ENCODE results near the gene CYFIP1.

Gene CYFIP1

GRCh38 chr15:22903427-22903826, 76.7 kb downstream of the CYFIP1 start:
- no peak overlapping the region for H3K4me3 ChIP-seq (replicated peaks; ENCODE audit: insufficient read depth, low read length)
- H3K27me3 ChIP-seq (ENCODE audit: insufficient read depth, poor library complexity, severe bottlenecking), result no peaks in the 10 kb centered on the region
- no peak for TF ChIP-seq GABPA (IDR thresholded peaks at IDR 0.05; ENCODE audit: low read depth)
- no peak for TF ChIP-seq REST (IDR thresholded peaks at IDR 0.05; ENCODE audit: insufficient replicate concordance, low read depth)
- no peak for TF ChIP-seq POLR2AphosphoS5 (IDR thresholded peaks at IDR 0.05; ENCODE audit: low read depth)
- TF ChIP-seq CTCF (IDR thresholded peaks at IDR 0.05; ENCODE audit: insufficient read depth, low read length), result no peak
- no peak for TF ChIP-seq SPI1 (IDR thresholded peaks at IDR 0.05; ENCODE audit: borderline replicate concordance, low read depth)
- no peak for DNase-seq (ENCODE audit: low read depth in 1 of 2, low spot score in 1 of 2)
- H3K27ac ChIP-seq (replicated peaks), result no peak overlapping the region

- DNase-seq (ENCODE audit: low read depth in 1 of 2, low spot score in 1 of 2), result no peak
- no peak for TF ChIP-seq GABPA (IDR thresholded peaks at IDR 0.05; ENCODE audit: low read depth)
- no peak for TF ChIP-seq SPI1 (IDR thresholded peaks at IDR 0.05; ENCODE audit: borderline replicate concordance, low read depth)
- no peak for TF ChIP-seq REST (IDR thresholded peaks at IDR 0.05; ENCODE audit: insufficient replicate concordance, low read depth)
- no peak for TF ChIP-seq CTCF (IDR thresholded peaks at IDR 0.05; ENCODE audit: insufficient read depth, low read length)
- TF ChIP-seq POLR2AphosphoS5 (IDR thresholded peaks at IDR 0.05; ENCODE audit: low read depth), result no peak
- Histone ChIP-seq H3K4me3 (replicated peaks; ENCODE audit: insufficient read depth, low read length) (no peak overlapping the region), H3K27me3 (ENCODE audit: insufficient read depth, poor library complexity, severe bottlenecking) (no peaks in the 10 kb centered on the region), H3K27ac (replicated peaks) (no peak overlapping the region)
These were observed 77.2 kb downstream of the CYFIP1 start for GRCh38 chr15:22902981-22903380.

GRCh38 chr15:22902578-22902977, 77.6 kb downstream of the CYFIP1 start:
- Histone ChIP-seq H3K27me3 (ENCODE audit: insufficient read depth, poor library complexity, severe bottlenecking) (no peaks in the 10 kb centered on the region), H3K4me3 (replicated peaks; ENCODE audit: insufficient read depth, low read length) (no peak overlapping the region), H3K27ac (replicated peaks) (no peak overlapping the region)
- DNase-seq (ENCODE audit: low read depth in 1 of 2, low spot score in 1 of 2), result no peak
- TF ChIP-seq POLR2AphosphoS5 (IDR thresholded peaks at IDR 0.05; ENCODE audit: low read depth) (no peak), SPI1 (IDR thresholded peaks at IDR 0.05; ENCODE audit: borderline replicate concordance, low read depth) (no peak), REST (IDR thresholded peaks at IDR 0.05; ENCODE audit: insufficient replicate concordance, low read depth) (no peak), GABPA (IDR thresholded peaks at IDR 0.05; ENCODE audit: low read depth) (no peak), CTCF (IDR thresholded peaks at IDR 0.05; ENCODE audit: insufficient read depth, low read length) (no peak)

Data from HL-60 (cell line).